GM12801 (cell line): Measurements from ENCODE around the gene CREB3L2.

Experiments
- CTCF ChIP-seq: IDR thresholded peaks from one replicate; pipeline ENCODE4 v1.5.1; 2011; ENCODE audit warnings: control low read depth; ENCODE audit not compliant: insufficient read length; ENCODE audit errors: extremely low read depth

CREB3L2 gene

GRCh38 chr7:137965942-137966640 is 35.8 kb downstream of the CREB3L2 start:
- no peak for TF ChIP-seq CTCF

- TF ChIP-seq CTCF: no peak
These were observed 36.9 kb downstream of the CREB3L2 start for GRCh38 chr7:137964824-137965545.

GRCh38 chr7:137962875-137963507 is 38.9 kb downstream of the CREB3L2 start:
- no peak for TF ChIP-seq CTCF

- TF ChIP-seq CTCF: no peak
These were observed 39.4 kb downstream of the CREB3L2 start for GRCh38 chr7:137962491-137962874.

- TF ChIP-seq CTCF: no peak
These were observed 40.4 kb downstream of the CREB3L2 start for GRCh38 chr7:137961200-137962177.

GRCh38 chr7:137960020-137960419 is 41.9 kb downstream of the CREB3L2 start:
- TF ChIP-seq CTCF: no peak
